ENCODE results near the gene RDX.

Gene RDX

GRCh38 chr11:110207123-110207522 is 89.3 kb downstream of the RDX start:
- in situ Hi-C loops (cut with MboI; ENCODE audit: low pct_unique_long_range_greater_than_20kb, low sequenced_read_pairs, unreplicated experiment), result loop anchor here (10.0 to 25.0 kb wide), 2 partner anchors 228 to 1030 kb away; partner anchors contain the start of gene POU2AF2
- DNase-seq (ENCODE audit: low spot score), result no peak
- TF ChIP-seq, protein P1, sequence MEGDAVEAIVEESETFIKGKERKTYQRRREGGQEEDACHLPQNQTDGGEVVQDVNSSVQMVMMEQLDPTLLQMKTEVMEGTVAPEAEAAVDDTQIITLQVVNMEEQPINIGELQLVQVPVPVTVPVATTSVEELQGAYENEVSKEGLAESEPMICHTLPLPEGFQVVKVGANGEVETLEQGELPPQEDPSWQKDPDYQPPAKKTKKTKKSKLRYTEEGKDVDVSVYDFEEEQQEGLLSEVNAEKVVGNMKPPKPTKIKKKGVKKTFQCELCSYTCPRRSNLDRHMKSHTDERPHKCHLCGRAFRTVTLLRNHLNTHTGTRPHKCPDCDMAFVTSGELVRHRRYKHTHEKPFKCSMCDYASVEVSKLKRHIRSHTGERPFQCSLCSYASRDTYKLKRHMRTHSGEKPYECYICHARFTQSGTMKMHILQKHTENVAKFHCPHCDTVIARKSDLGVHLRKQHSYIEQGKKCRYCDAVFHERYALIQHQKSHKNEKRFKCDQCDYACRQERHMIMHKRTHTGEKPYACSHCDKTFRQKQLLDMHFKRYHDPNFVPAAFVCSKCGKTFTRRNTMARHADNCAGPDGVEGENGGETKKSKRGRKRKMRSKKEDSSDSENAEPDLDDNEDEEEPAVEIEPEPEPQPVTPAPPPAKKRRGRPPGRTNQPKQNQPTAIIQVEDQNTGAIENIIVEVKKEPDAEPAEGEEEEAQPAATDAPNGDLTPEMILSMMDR (IDR thresholded peaks at IDR 0.05; ENCODE audit: extremely low read depth, insufficient read depth, missing control alignments), result no peak

- no peak for DNase-seq (ENCODE audit: low spot score)
- in situ Hi-C loops (cut with MboI; ENCODE audit: low pct_unique_long_range_greater_than_20kb, low sequenced_read_pairs, unreplicated experiment), result loop anchor here (5.0 to 25.0 kb wide), 3 partner anchors 171 to 1036 kb away; partner anchors contain the start of gene POU2AF2
- TF ChIP-seq, protein P1 (IDR thresholded peaks at IDR 0.05; ENCODE audit: extremely low read depth, insufficient read depth, missing control alignments), result no peak
These were observed 95.6 kb downstream of the RDX start for GRCh38 chr11:110200836-110201235.

- in situ Hi-C loops (cut with MboI; ENCODE audit: low pct_unique_long_range_greater_than_20kb, low sequenced_read_pairs, unreplicated experiment), result loop anchor here (5.0 to 25.0 kb wide), 3 partner anchors 172 to 1037 kb away; partner anchors contain the start of gene POU2AF2
- DNase-seq (ENCODE audit: low spot score), result no peak
- TF ChIP-seq, protein P1 (IDR thresholded peaks at IDR 0.05; ENCODE audit: extremely low read depth, insufficient read depth, missing control alignments), result no peak
These were observed 96.2 kb downstream of the RDX start for GRCh38 chr11:110200241-110200640.

GRCh38 chr11:110199184-110199981 is 97.0 kb downstream of the RDX start:
- in situ Hi-C loops (cut with MboI; ENCODE audit: low pct_unique_long_range_greater_than_20kb, low sequenced_read_pairs, unreplicated experiment), result no loop called here
- DNase-seq (ENCODE audit: low spot score), result no peak

DNA sequence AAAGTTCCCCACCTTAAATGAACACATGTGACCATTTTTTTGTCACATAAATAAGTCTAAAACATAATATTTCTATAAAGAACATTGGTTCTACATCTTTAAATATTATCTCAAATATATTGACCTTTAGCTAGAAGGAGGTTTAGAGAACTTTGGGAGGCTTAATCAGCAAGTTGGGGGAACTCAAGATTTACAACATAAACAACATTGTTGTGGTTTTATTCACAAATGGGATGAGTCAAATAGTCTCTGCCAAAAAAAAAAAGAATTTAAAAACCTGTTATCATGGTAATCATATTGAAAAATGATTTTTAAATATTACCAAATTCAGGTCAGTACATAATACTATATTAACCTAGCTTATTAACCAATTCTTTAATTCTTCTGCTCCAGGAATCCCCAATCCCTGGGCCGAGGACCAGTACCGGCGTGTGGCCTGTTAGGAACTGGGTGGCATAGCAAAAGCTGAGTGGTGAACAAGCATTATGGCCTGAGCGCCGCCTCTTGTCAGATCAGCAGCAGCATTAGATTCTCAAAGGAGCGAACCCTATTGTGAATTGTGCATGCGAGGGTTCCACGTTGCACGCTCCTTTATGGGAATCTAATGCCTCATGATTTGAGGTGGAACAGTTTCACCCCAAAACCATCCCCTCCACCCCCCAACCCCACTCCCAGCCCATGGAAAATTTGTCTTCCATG is 98.2 kb downstream of the RDX start:
- in situ Hi-C loops (cut with MboI; ENCODE audit: low pct_unique_long_range_greater_than_20kb, low sequenced_read_pairs, unreplicated experiment), result no loop called here
- DNase-seq (ENCODE audit: low spot score), result no peak
- TF ChIP-seq, protein P1 (IDR thresholded peaks at IDR 0.05; ENCODE audit: extremely low read depth, insufficient read depth, missing control alignments), result no peak

More at GRCh38 chr11:110199184-110199981, 97.0 kb downstream of the RDX start:
- TF ChIP-seq, protein P1 (IDR thresholded peaks at IDR 0.05; ENCODE audit: extremely low read depth, insufficient read depth, missing control alignments), result no peak

- DNase-seq (ENCODE audit: low spot score), result no peak
- TF ChIP-seq, protein P1 (IDR thresholded peaks at IDR 0.05; ENCODE audit: extremely low read depth, insufficient read depth, missing control alignments), result no peak
- in situ Hi-C loops (cut with MboI; ENCODE audit: low pct_unique_long_range_greater_than_20kb, low sequenced_read_pairs, unreplicated experiment), result no loop called here
These were observed 99.5 kb downstream of the RDX start for GRCh38 chr11:110196884-110197420.

Data from GM13977 (cell line).